ENCODE results near the gene MALSU1.
A peak's percentile ranks its signal among the peaks of the same experiment; 100 is the strongest.

MALSU1 gene

GRCh38 chr7:23353172-23353571 lies 54.0 kb downstream of the MALSU1 start:
- TF ChIP-seq TAF1 (IDR thresholded peaks at IDR 0.05; ENCODE audit: borderline replicate concordance, insufficient read depth, low read length) (no peak), POLR2AphosphoS5 (IDR thresholded peaks at IDR 0.05; ENCODE audit: low read depth, low read length) (no peak; the same call in 1 of the 2 replicates), SIN3A (IDR thresholded peaks at IDR 0.05; ENCODE audit: borderline replicate concordance, insufficient read depth, low read length) (no peak), FOXP2 (optimal IDR thresholded peaks at IDR 0.05; ENCODE audit: borderline replicate concordance, extremely low read depth, extremely low read length, insufficient read depth) (no peak)
- TF ChIP-seq, protein P1, sequence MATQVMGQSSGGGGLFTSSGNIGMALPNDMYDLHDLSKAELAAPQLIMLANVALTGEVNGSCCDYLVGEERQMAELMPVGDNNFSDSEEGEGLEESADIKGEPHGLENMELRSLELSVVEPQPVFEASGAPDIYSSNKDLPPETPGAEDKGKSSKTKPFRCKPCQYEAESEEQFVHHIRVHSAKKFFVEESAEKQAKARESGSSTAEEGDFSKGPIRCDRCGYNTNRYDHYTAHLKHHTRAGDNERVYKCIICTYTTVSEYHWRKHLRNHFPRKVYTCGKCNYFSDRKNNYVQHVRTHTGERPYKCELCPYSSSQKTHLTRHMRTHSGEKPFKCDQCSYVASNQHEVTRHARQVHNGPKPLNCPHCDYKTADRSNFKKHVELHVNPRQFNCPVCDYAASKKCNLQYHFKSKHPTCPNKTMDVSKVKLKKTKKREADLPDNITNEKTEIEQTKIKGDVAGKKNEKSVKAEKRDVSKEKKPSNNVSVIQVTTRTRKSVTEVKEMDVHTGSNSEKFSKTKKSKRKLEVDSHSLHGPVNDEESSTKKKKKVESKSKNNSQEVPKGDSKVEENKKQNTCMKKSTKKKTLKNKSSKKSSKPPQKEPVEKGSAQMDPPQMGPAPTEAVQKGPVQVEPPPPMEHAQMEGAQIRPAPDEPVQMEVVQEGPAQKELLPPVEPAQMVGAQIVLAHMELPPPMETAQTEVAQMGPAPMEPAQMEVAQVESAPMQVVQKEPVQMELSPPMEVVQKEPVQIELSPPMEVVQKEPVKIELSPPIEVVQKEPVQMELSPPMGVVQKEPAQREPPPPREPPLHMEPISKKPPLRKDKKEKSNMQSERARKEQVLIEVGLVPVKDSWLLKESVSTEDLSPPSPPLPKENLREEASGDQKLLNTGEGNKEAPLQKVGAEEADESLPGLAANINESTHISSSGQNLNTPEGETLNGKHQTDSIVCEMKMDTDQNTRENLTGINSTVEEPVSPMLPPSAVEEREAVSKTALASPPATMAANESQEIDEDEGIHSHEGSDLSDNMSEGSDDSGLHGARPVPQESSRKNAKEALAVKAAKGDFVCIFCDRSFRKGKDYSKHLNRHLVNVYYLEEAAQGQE (IDR thresholded peaks at IDR 0.05; ENCODE audit: insufficient read depth in 1 of 2, low read depth in 2 of 2, low read length in 2 of 2), result no peak

GRCh38 chr7:23356168-23356567 lies 57.0 kb downstream of the MALSU1 start:
- TF ChIP-seq POLR2AphosphoS5 (IDR thresholded peaks at IDR 0.05; ENCODE audit: low read depth, low read length), result no peak
- TF ChIP-seq, protein P1 (IDR thresholded peaks at IDR 0.05; ENCODE audit: insufficient read depth in 1 of 2, low read depth in 2 of 2, low read length in 2 of 2), result no peak
- TF ChIP-seq TAF1 (IDR thresholded peaks at IDR 0.05; ENCODE audit: borderline replicate concordance, insufficient read depth, low read length), result no peak
- TF ChIP-seq SIN3A (IDR thresholded peaks at IDR 0.05; ENCODE audit: borderline replicate concordance, insufficient read depth, low read length), result no peak
- TF ChIP-seq FOXP2 (optimal IDR thresholded peaks at IDR 0.05; ENCODE audit: borderline replicate concordance, extremely low read depth, extremely low read length, insufficient read depth), result no peak

DNA sequence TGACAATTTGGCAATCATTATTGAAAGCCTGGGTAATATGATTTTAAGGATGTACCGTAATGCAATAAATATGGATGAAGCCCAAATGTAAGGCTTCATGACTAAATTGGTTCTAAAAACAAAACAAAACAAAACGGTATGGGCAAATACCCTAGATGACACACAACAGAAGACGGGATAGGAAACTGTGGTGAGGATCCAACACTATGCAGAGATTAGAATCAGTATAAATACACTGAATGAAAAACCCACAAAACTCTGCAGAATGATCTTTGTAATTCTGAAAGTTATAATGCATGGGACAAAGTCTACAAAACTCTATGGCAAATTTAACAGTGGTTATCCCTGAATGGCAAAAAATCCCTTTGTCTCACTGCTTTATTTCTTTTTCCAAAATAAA lies 57.6 kb downstream of the MALSU1 start:
- TF ChIP-seq, protein P1 (IDR thresholded peaks at IDR 0.05; ENCODE audit: insufficient read depth in 1 of 2, low read depth in 2 of 2, low read length in 2 of 2), result no peak
- TF ChIP-seq TAF1 (IDR thresholded peaks at IDR 0.05; ENCODE audit: borderline replicate concordance, insufficient read depth, low read length) (no peak), SIN3A (IDR thresholded peaks at IDR 0.05; ENCODE audit: borderline replicate concordance, insufficient read depth, low read length) (no peak), FOXP2 (optimal IDR thresholded peaks at IDR 0.05; ENCODE audit: borderline replicate concordance, extremely low read depth, extremely low read length, insufficient read depth) (no peak), POLR2AphosphoS5 (IDR thresholded peaks at IDR 0.05; ENCODE audit: low read depth, low read length) (no peak)

DNA sequence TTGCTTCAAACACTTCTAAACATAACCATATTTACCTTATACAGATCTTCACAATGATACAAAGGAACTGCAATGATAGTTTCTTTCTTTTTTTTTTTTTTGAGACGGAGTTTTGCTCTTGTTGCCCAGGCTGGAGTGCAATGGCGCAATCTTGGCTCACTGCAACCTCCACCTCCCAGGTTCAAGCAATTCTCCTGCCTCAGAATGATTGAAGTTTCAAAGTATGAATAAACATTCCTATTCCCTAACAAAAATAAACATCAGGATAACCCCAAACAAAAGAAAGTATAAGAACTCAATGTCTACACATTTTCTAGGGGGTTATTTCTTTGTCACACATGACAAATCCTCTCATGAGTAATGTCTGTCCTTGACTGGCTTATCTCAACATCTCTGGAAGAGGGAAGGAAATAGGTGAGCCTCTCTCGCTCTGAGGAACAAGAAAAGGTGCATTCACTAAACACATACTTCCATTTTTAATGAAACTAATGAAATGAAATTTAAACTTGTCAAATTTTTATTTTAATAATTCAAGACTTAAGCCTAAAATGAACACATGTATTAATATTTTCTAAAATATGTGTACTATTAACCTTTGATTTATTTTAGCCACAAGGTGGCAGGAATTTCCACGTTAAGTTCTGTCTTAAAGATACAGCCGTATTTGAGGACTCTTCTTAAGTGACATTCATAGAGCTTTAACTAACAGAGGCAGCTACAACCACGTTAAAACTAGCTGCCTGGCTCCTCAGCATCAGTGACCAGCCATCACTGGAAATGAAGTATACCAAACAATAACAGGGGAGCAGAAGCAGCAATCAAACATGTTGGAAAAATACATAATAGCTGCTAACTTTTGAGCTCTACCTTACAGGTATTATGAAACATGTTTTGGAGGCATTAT lies 58.3 kb downstream of the MALSU1 start:
- peak; percentile 33; the same call in 1 of the 2 replicates for TF ChIP-seq TAF1 (IDR thresholded peaks at IDR 0.05; ENCODE audit: borderline replicate concordance, insufficient read depth, low read length)
- TF ChIP-seq POLR2AphosphoS5 (IDR thresholded peaks at IDR 0.05; ENCODE audit: low read depth, low read length), result no peak

DNA sequence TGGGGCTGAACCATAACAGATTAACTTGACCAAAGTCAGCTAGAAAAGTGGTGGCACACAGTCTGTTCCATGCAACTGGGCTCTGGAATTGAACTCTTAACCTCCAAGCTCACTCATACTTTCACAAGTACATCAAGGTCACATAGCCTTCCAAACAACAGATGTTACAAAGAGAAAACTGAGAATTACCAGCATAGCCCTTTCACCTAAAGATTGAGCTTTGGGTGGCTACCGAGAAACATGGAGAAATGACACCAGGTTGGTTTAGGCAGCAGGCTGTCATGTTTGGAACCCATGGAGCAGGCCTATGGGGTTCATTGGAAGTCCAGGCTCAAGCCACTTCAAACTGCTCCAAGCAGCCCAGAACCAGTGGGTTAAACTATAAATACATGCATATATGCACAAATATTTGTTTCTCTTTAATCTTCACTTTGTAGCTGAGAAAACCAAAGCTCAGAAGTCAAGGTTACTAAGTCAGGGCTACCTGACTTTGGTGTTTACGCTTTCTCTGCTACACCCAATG lies 59.1 kb downstream of the MALSU1 start:
- TF ChIP-seq, protein P1 (IDR thresholded peaks at IDR 0.05; ENCODE audit: insufficient read depth in 1 of 2, low read depth in 2 of 2, low read length in 2 of 2), result no peak
